DMS79 treated with DMSO at 0.1 percent for 48 hours (cell line): ENCODE results near the gene COG7.
"Not testable (repeated sequence)": the region's sequence is repeated elsewhere in the genome, so short reads cannot be mapped to it uniquely, and the experiment has no call there.

Experiments
- DNase-seq: peaks from one replicate; lab custom pipeline; 2025; lab: John Stamatoyannopoulos, UW

The COG7 gene

DNA sequence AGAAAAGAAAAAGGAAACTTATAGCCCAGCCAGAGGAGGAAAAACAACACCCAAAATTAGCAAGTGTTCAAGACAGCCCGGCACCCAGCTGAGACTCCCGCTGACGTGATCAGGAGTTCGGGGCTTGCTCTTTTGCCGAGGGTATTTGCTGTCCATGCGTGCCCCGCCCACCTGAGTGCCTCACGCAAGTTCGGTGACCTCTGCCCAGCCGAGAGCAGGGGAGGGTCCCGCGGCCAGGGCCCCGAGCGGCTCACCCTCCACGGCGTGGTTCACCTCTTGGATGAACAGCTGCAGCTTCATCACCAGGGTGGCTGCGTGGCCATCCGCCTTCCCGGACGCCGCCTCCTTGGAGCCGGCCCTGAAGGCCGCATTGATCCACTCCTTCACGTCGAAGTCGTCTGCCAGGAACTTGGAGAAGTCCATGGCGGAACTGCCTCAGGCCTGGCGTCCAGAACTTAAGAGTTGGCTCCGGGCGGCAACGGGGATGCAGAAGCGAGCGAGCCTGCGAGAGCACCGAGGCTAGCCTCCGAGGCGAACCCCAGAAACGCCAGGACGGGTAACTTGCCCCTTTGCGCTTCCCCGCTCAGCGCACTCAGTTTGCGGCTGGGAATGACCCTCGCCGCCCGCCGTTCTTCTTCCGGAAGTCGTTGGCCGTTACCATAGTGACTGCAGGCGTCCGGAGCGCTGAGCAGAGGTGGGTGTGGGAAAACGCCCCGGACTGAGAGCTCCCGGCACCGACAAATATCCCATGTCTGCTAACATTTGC, at the start of gene COG7:
Gene COG7, minus strand, starts transcription at position 618 of the 766 bp plus-strand sequence. Its CDS starts 195 bp downstream, at position 423.
- peak; percentile 59 for DNase-seq

DNA sequence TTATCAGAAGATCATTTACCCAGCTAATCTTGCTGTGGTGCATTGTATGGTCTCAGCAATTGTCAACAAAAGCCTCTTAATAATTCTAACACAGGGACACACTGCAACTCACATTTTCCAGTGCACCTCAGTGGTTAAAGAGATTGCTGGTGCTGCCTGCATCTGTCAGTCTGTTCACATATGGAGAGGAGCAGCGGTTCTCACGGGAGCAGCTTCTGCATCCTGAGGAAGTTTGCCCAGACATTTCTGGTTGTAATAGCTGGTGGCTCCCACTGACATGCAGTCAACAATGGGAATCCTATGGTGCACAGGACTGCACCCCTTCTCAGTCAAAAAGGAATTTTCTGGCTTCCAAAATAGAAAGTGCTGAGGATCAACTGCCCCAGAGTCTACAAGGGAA, 49.5 kb upstream of the COG7 start:
- DNase-seq, result no peak

DNA sequence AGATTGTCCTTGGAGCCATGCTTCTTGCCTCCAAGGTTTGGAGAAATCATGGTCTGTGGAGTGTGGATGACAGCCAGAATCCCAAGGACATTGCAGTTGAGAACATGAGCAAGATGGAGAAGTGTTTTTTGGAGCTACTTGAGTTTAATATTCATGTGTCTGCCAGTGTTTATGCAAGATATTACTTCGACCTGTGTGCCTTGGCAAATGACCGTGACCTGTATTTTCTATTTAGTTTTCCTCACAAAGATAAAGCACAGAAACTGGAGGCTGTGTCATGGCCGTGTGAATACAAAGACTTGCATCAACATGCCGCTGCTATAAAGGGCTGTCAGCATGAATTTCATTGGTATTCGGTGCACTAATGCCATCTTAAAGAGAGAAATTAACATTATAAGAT, 48.3 kb upstream of the COG7 start:
- DNase-seq, result peak; percentile 47

DNA sequence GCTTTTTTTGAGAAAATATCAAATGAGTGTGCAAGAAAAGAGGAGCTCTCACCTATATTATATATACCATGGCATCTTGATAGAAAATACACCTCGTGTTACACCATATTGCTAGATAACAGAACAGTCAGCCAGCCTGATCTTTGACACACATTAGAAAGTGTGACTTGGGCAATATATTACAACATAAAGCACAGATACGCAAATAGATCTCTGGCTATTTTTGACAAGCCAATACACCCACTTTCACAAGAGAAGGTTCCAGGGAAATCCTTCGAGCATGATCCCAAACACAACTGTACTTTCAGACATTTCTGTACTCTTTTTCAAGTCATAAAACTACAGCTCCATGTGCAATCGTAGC, 47.9 kb upstream of the COG7 start:
- no peak for DNase-seq

DNA sequence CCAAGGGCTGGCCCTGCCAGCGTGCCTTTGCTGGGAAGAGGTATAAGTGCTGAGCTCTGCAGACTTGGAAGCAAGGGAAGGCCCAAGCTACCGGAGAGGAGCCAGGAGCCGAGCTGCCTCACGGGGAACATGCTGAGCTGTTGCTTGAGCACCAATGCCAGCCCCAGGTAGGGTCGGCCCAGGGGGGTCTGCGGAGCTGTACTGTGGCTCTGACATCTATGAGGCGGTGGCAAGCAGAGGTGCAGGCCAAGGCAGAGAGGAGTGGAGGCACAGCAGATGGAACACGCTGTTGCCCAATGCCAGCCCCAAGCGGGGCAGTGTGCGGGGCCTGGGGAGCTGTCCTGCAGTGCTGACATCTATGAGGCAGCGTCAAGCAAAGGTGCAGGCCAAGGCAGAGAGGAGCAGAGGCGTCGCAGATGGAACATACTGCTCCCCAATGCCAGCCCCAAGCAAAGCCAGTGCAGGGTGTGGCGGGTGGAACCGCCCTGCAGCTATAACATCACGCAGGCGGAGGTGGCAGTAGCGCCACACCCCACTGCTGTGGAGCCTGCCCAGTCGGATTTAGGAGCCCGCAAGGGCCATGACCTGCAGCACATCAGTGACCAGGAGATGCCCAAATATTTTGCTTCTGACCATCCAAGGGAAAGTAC, 47.3 kb upstream of the COG7 start:
- no peak for DNase-seq

DNA sequence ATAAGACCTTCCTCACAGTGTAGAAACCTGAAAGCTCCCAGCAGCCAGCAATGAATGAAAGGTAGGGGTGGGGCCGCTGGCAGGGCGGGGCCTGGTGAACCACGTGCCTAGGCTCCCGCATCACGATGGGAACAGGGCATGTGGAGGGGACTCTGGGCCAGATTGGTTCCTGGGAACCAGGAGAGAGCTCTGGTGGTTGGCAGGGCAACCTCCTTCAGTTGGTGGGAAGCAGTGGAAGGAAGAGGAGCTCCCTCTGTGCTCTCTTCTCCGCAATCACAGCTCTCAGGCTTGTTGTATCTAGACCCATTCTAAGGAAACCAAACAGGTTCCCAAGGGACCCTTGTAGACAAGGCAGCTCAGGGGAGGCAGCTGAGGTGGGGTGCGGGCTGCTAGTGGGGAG, 46.8 kb upstream of the COG7 start:
- no peak for DNase-seq

DNA sequence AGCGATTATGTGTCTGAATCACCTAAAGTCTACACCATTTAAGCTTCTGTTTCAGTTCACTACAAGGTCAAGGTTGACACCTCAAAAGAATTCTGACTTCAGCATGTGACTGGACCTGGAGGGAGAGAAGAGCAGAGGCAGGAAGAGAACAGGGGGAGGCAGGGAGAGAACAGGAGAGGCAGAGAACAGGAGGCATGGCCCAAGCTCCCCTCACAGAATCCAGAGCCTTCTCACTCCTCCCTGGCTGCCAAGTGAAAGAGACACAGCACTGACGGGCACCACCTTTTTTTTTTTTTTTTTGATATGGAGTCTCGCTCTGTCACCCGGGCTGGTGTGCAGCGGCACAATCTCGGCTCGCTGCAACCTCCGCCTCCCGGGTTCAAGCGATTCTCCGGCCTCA, 45.9 kb upstream of the COG7 start:
- no peak for DNase-seq

DNA sequence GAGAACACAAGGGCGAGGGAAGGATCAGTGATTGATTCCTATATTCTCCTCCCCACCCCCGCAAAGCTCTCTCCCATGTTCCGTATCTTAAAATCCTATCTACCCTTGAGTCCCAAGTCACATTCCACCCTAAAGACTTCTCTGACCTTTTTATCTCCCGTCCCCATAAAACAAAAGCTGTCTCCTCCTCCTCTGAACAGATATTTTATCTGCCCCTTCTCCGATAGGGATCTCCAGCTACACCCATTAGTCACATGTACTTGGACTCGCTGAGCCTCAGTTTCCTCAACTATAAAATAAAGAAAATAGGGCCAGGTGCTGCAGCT, 44.5 kb upstream of the COG7 start:
- DNase-seq, result no peak

DNA sequence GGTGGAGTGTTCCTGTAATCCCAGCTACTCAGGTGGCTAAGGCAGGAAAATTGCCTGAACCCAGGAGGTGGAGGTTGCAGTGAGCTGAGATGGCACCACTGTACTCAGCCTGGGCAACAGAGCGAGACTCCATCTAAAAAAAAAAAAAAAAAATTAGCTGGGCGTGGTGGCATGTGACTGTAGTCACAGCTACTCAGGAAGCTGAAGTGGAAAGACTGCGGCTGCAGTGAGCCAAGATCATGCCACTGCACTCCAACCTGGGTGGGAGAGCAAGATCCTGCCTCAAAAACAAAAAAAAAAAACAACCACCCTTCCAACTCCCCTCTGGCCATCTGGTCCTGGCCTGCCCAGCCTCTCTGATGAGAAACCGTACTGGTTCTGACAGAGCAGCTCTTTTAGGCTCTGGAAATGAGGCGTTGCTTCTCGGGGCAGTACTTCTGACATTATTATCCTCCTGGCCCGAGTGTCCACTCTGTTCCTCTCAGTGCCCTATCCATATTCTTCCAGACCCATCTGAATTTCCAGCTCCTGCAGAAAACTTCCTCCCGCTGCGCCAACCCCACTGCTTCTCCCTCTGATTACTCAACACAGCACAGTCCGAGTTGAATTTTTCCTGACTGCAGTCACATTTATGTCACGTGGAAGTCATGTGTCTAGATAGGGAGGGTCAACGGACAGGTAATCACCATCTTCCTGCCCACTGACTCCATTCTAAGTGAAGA, 44.0 kb upstream of the COG7 start:
- no peak for DNase-seq

DNA sequence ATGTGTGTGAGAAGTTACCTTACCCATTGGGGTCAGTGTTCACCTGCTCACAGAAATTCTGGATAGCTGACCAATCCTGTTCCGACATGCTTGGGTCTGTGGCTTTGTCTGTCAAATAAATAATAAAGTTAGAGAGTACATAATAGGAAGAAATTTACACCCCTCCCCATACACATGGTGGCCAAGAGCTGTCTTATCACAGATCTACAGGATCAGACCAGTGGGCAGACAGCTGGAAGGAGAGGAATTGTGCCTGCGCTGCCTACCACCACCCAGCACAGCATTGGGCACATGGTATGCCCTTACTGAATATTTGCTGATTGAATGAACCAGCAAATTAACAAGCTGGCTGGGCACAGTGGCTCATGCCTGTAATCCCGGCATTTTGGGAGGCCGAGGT, 42.7 kb upstream of the COG7 start:
- no peak for DNase-seq

DNA sequence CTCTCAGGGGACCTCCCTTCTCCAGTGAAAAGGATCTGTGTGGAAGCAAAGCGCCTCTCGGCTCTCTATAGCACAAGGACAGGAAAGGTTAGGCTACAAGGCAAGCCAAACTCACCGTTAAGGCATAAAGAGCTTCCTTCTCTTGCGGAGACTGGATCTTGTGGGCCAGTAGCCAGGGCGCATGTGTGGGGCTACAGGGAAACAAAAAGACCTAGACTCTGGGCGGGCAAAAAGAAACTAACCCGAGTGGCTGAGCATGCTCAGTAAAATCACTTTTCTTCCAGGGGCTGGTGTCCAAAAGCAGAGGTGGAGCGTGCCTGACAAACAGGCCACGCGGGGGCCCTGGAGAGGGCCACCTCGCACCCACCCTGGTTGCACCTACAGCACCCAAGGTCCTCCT, 41.2 kb upstream of the COG7 start:
- DNase-seq, result no peak

DNA sequence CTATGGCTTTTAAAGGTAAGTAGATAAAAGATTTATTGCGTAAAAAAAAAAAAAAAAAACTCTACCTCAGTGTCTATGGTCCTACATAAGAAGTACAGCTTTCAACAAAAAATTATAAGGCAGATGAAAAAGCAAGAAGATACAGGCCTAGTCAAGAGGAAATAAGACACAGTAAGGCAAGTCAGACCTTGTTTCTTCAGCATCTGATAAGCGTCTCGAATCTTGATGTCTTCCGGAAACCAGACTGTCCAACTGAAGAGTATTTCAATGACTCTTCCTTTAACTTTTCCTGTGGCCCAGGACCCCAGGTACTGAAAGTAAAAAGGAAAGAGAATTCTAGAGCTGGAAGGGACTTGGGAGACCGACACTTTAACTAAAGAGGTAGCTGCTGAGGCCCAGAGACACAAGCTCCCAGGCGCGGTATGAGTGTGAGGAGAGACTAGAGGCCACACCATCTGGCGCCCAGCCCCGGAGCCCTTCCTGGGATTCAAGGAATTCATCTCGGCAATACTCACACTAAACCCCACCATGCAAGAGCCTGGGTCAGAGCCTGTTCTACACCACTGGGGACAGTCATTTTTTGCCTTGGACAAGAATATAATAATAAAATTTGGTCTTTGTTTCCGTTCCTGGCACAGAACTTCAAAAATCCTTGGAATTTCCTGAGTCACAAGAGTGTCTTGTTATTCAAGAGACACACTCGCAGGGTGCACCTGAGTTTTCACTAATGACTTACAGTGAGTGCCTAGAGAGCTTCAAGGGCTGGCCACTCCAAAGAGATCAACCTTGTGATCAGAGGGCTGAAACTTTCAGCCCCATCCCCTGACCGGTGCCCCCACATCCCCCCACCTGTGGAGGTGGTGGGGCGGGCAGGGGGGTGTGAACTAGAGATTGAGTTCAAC, 38.8 kb upstream of the COG7 start:
- no peak for DNase-seq

DNA sequence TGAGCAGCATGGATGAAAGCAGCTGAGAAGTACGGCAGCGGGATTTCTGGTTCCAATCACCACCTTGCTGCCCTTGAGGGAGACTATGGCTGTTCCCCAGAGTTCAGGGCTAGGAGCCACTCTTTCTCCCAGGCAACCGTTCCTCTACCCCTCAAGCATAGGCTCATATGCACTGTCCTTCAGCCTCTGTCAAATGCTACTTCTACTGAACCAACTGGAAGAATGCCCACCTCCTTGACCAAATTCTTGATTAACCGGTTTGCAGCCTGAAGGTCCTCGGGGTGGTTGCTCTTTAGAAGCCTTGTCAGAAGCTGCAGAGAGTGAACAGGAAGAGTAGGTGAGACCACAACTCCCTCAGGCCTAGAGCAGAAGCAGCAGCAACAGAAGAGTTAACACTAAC, 33.5 kb upstream of the COG7 start:
- DNase-seq, result peak; percentile 23

DNA sequence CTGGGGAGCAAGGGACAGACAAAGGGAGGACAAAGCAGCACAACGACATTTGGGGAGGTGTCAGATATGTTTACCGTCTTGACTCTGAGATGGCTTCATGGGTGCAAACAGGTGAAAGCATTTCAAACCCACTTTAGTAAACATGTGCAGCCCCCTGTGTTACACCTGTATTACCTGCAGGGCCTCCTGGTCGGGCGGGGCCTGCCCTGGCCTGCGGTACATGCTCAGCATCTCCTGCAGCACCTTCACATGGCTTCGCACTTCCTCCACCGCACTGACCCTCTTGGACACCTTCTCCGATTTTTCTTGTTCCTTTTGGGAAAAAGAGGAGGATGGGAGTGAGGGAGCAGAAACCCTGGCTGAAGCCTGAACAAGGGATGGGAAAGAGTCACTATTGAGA, 32.9 kb upstream of the COG7 start:
- no peak for DNase-seq

DNA sequence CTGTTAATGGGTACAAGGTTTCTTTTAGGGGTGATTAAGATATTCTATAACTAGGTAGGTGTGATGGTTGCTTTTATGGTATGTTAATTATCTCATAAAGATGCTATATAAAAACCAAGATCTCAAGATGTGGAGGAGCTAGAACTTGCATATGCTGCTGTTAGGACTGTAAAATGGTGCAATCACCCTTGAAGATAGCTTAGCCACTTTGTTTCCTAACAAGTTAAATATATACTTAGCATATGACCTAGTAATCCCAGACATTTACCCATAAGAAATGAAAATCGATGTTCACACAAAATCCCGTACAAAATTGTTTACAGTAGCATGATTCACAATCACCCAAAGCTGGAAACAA, 32.2 kb upstream of the COG7 start:
- DNase-seq, result no peak

DNA sequence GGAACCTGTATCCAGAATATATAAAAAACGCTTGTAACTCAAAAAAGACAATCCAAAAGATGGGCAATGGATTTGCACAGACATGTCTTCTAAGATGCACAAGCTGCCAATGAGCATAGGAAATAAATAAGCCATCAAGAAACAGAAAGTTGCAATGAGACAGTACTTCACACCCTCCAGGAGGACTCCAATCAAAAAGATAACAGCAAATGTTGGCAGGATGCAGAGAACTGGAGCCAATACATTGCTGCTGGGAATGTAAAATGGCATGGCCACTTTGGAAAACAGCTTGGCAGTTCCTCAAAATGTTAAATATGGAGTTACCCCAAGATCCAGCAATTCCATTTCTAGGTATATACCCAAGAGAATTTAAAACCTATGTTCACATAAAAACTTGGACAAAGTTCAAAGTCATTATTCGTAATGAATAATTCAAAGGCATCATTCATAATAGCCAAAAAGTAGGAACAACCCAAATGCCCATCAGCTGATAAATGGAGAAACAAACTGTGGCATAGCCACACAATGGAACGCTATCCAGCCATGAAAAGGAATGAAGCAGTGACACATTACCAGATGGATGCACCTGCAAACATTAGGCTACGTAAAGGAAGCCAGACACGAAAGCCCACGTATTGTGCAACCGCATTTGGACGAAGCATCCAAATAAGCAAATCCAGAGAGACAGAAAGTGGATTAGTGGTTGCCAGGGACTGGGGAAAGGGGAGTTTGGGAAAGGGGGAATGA, 31.7 kb upstream of the COG7 start:
- DNase-seq, result no peak

DNA sequence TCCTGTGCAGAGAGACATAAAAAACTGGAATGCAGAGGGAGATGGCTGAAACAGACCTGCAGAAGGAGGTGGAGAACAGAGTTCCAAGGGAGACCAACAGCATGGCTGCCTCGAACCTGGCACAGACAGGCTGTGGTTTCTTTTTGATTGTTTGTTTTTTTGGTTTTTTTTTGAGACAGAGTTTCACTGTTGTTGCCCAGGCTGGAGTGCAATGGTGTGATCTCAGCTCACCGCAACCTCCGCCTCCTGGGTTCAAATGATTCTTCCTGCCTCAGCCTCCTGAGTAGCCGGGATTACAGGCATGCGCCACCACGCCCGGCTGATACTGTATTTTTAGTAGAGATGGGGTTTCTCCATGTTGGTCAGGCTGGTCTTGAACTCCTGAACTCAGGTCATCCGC, 30.5 kb upstream of the COG7 start:
- not testable (repeated sequence) for DNase-seq

DNA sequence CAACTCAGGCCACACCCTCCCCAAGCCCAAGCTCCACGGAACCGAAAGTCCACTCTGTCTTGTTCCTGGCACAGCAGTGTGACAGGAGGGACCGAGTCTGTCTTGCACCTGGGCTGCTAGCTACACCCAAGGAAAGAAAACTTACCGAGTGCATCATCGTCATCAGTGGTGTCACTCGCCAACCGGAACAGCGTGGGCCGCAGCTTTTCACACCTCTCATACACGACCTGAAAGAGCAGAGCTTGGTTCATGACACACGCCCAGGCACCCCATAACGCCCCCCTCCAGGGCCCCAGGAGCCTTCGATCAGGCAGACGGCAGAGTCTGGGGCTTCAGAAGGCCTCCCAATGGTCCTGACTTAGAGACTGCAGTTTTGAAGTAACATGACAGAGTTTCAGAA, 29.8 kb upstream of the COG7 start:
- DNase-seq, result no peak

DNA sequence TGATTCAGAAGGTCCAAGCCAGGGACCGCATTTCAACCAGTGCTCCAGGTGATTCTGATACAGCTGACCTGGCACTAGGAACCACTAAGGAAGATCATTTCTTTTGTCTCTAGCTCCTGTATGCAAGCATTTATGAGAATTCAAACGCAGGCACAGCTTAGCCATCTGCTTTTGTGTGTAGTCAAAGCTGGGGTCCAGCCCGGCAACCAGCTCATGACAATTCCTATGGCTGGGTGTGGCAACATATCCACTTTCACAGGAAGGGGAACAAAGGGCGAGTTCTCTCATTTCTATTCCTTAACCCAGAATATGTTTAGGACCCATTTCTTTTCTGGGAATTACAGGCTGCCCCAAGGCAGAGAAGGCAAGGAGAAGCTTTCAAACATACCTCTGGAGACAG, 27.3 kb upstream of the COG7 start:
- DNase-seq, result no peak

DNA sequence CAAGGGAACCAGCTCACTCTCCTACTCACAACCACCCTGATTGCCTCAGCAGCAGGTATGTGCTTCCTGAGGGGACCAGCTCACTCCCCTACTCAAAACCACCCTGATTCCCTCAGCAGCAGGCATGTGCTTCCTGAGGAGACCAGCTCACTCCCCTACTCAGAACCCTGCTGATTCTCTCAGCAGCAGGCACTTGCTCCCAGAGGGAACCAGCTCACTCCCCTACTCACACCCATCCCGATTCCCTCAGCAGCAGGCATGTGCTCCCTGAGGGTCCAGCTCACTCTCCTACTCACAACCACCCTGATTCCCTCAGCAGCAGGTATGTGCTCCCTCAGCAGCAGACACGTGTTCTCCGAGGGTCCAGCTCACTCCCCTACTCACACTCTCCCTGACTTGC, 26.1 kb upstream of the COG7 start:
- no peak for DNase-seq

DNA sequence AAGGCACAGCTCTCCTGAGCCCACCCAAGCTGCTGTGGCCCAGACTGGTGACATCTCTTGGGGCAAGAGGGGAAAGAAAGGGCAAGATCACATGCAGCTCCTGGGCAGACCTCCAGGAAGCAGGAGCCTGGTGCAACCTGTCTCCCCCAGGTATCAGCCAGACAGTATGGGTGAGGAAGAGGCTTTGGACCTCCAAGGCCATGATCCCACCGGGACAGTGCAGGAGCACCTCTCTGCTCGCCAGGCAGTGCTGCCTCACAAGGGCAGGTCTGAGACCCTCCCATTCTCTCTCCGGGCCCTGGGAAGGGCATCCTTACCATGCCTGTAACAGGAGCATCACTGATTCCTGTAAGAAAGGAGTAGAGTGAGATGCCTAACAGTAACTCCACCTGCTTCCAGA, 25.6 kb upstream of the COG7 start:
- DNase-seq, result no peak

DNA sequence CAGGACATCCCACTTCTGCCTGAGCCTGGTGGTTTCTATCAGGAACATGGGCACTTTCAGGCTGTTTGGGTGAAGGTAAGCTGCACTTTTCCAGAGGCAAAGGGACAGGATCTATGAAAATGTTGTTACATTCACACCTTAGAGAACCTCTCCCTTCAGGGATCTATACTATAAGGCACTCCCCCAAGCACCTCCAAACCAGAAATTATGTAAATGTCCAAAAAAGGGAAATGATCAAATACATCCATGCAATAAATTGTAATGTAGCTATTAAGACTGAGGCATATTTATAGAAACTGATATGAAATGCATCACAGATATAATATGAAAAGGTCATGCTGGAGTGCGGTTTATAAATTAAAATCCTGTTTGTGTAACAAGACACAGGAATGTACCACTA, 23.3 kb upstream of the COG7 start:
- no peak for DNase-seq
